Keratinocyte (primary cell): Measurements from ENCODE around the gene OTOF. TPM values are rescaled to one million over a fixed set of nuclear protein-coding genes. Genes with fewer than 3 reads are reported as not detected.

ENCODE experiments used
- DNase-seq: peaks from one replicate; pipeline ENCODE4 v3.0.0-alpha.2; 2011; ENCODE audit warnings: low read depth, missing footprints, low spot score
- FAIRE-seq: peaks from 2 replicates; lab custom pipeline; 2011; peaks lifted over from hg19 to GRCh38; lab: Jason Lieb, UNC
- H2AFZ ChIP-seq: 2 replicates; pipeline ENCODE4 v1.6.0; 2012; ENCODE audit warnings: low read length, control low read depth, inconsistent platforms; ENCODE audit not compliant: control insufficient read depth
- H3K27ac ChIP-seq: 2 replicates; pipeline ENCODE4 v1.5.1; 2011; ENCODE audit warnings: low read length; ENCODE audit not compliant: control insufficient read depth, insufficient read depth
- H3K27me3 ChIP-seq: 3 replicates; pipeline ENCODE4 v1.6.0; 2011; ENCODE audit warnings: low read length; ENCODE audit not compliant: control insufficient read depth, insufficient read depth; ENCODE audit errors: extremely low read depth
- H3K36me3 ChIP-seq, 2 experiments: 2 replicates in 1 of 2; 3 replicates in 1 of 2; pipeline ENCODE4 v1.5.1; 2011; ENCODE audit warnings: low read length in 2 of 2, mild to moderate bottlenecking in 1 of 2; ENCODE audit not compliant: control insufficient read depth in 2 of 2, insufficient read depth in 2 of 2; ENCODE audit errors: extremely low read depth in 1 of 2
- H3K4me1 ChIP-seq: 3 replicates; pipeline ENCODE4 v1.5.1; 2011; ENCODE audit warnings: low read length; ENCODE audit not compliant: control insufficient read depth, insufficient read depth; ENCODE audit errors: extremely low read depth
- H3K4me2 ChIP-seq: 3 replicates; pipeline ENCODE4 v1.6.0; 2011; ENCODE audit warnings: low read depth, low read length; ENCODE audit not compliant: control insufficient read depth, insufficient read depth; ENCODE audit errors: extremely low read depth
- H3K4me3 ChIP-seq, 3 experiments: fragments of 200-600 bp in 1 of 3; sonication (generic) in 1 of 3; 2 replicates in 2 of 3; 3 replicates in 1 of 3; pipeline ENCODE4 v1.5.1; 2011 to 2016; ENCODE audit warnings: low read length in 3 of 3, mild to moderate bottlenecking in 3 of 3, control low read depth in 2 of 3, inconsistent platforms in 1 of 3, low read depth in 1 of 3, mixed read lengths in 1 of 3, mixed run types in 1 of 3, moderate library complexity in 1 of 3; ENCODE audit not compliant: control insufficient read depth in 2 of 3, insufficient read depth in 2 of 3; ENCODE audit errors: extremely low read depth in 1 of 3
- H3K79me2 ChIP-seq: 2 replicates; pipeline ENCODE4 v1.6.0; 2012; ENCODE audit warnings: low read length; ENCODE audit not compliant: control insufficient read depth, insufficient read depth
- H3K9ac ChIP-seq: 3 replicates; pipeline ENCODE4 v1.6.0; 2011; ENCODE audit warnings: low read length; ENCODE audit not compliant: control insufficient read depth, insufficient read depth; ENCODE audit errors: extremely low read depth
- H3K9me1 ChIP-seq: 3 replicates; pipeline ENCODE4 v1.6.0; 2011; ENCODE audit warnings: low read length; ENCODE audit not compliant: control insufficient read depth, insufficient read depth; ENCODE audit errors: extremely low read depth
- H3K9me3 ChIP-seq: 2 replicates; pipeline ENCODE4 v1.5.1; 2012; ENCODE audit warnings: low read depth, low read length; ENCODE audit not compliant: control insufficient read depth
- H4K20me1 ChIP-seq: 3 replicates; pipeline ENCODE4 v1.6.0; 2011; ENCODE audit warnings: low read length; ENCODE audit not compliant: control insufficient read depth, insufficient read depth; ENCODE audit errors: extremely low read depth
- EZH2 ChIP-seq: IDR thresholded peaks from one replicate; pipeline ENCODE4 v1.6.1; 2012; ENCODE audit warnings: inconsistent platforms, mild to moderate bottlenecking, low read length, moderate library complexity
- dilution Hi-C: fragments of 300-500 bp; cut with MboI; formaldehyde crosslinking; loops from one replicate; pipeline ENCODE4 v1.7.0; 2020; ENCODE audit warnings: low sequenced_read_pairs; ENCODE audit not compliant: extremely low pct_ligation_motif_present
- polyA plus RNA-seq, 5 experiments: library from polyadenylated mRNA; depleted of rRNA in 3 of 5; stranded (reverse) in 3 of 5; stranded (forward) in 1 of 5; unstranded in 1 of 5; fragments of >200 nt; gene quantifications; 1 replicate in 1 of 5; 2 replicates in 3 of 5; 3 replicates in 1 of 5; pipeline versions ENCODE4 v1.2.1 to v1.2.3, GENCODE V29; 2011 to 2012; ENCODE audit warnings: missing spikeins in 2 of 5, low read depth in 1 of 5, low replicate concordance in 1 of 5
- TF ChIP-seq, protein P1 (sequence below), 3 experiments: IDR thresholded peaks in 1 of 3; conservative IDR thresholded peaks in 1 of 3; optimal IDR thresholded peaks in 1 of 3; 2 replicates in 2 of 3; 3 replicates in 1 of 3; pipeline versions ENCODE3 to v1.5.1; 2011; ENCODE audit warnings: low read length in 3 of 3, mild to moderate bottlenecking in 3 of 3, moderate library complexity in 2 of 3, control low read depth in 1 of 3, inconsistent platforms in 1 of 3; ENCODE audit not compliant: insufficient read depth in 2 of 3; ENCODE audit errors: extremely low read depth in 1 of 3

OTOF gene
- polyA plus RNA-seq, 1 donor (not counting 4 experiments of a cell fraction or from before 2014, with no cell fraction given) = not detected

DNA sequence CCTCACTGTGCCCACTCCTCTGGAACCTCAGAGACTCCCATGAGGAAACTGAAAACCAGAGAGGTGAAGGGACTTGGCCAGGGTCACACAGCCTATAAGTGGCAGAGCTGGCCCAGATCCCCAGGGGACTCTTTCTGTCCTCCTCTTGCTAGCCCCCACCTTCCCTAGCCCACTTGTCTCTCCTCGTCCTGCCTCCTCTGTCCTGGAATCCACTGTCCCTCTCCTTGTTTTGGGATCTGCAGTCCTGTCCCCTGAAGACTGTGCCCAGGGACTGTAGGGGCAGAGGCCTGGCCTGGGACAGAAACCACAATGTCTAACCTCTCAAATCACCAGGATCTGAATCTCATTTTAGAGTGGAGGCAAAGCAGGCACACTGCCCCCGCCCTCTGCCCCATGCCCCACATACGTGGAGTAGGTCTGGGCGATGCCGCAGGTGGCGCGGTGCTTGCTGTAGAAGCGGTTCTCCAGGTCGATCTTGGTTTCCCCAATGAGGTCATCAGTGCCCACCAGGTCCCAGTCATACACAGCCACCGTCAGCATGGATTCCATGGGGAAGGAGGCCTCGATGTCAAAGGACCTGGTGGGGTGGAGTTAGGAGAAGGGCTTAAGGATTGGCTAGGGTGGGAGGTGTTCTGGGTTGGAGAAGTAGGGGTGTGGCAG is 12.5 kb downstream of the OTOF start:
- FAIRE-seq (no peak), DNase-seq (no peak)
- Histone ChIP-seq H2AFZ (no peak overlapping the region), H3K9me3 (no peaks in the 10 kb centered on the region), H3K79me2 (no peaks in the 10 kb centered on the region), H3K4me1 (no peaks in the 10 kb centered on the region), H3K27me3 (no peaks in the 10 kb centered on the region), H3K4me3 (no peak overlapping the region), H3K9ac (no peak overlapping the region), H3K9me1 (no peaks in the 10 kb centered on the region), H3K4me2 (no peak overlapping the region), H3K27ac (no peak overlapping the region), H4K20me1 (no peaks in the 10 kb centered on the region), H3K36me3 (no peaks in the 10 kb centered on the region)
- no peak for TF ChIP-seq EZH2
- TF ChIP-seq, protein P1, sequence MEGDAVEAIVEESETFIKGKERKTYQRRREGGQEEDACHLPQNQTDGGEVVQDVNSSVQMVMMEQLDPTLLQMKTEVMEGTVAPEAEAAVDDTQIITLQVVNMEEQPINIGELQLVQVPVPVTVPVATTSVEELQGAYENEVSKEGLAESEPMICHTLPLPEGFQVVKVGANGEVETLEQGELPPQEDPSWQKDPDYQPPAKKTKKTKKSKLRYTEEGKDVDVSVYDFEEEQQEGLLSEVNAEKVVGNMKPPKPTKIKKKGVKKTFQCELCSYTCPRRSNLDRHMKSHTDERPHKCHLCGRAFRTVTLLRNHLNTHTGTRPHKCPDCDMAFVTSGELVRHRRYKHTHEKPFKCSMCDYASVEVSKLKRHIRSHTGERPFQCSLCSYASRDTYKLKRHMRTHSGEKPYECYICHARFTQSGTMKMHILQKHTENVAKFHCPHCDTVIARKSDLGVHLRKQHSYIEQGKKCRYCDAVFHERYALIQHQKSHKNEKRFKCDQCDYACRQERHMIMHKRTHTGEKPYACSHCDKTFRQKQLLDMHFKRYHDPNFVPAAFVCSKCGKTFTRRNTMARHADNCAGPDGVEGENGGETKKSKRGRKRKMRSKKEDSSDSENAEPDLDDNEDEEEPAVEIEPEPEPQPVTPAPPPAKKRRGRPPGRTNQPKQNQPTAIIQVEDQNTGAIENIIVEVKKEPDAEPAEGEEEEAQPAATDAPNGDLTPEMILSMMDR (optimal IDR thresholded peaks at IDR 0.05 in 1 of 3, IDR thresholded peaks at IDR 0.05 in 1 of 3, conservative IDR thresholded peaks at IDR 0.05 in 1 of 3; ENCODE audit: extremely low read depth in 1 of 3, insufficient read depth in 2 of 3, low read length in 3 of 3) = no peak
- dilution Hi-C loops = no loop called here

DNA sequence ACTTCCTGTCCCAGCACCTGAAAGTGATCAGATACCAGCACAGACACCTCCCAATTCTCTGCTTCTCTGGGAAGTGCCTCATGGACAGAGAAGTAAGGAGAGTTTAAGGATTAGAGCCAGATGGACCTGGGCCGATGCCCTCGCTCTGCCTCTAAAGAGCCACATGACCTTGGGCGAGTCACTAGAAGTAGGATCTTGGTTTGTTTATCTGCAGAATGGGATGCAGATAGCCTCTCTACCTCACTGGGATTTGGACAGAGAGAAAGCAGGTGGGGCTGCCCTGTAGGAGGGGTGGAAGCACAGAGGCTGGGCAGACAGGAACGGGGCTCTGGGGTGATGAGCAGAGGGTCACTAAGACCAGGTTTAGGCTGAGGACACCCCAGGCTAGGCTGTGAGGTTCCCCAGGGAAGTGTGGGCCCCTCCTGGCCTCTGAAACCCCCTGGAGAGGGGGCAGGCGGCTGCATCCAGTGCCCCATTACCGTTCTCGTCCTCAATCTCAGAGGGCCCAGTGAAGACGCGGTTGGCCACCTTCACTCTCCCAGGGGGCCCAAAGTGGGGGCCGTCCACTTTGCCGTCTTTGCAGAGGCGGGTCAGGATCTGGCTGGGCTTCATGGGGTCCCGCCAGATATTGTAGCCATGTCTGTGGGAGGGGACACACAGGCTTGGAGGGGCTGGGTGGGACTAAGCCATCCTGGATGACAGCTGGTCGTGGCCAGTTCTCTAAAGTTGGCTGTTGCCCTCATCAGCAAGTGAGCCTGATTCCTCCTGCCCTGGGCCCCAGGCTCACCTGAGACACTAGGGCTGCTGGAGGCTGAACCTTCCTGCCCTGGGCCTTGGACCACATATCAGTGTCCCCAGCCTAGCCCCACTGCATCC is 13.3 kb downstream of the OTOF start:
- no peak overlapping the region for H3K27ac ChIP-seq
- no peaks in the 10 kb centered on the region for H3K9me1 ChIP-seq
- no peak overlapping the region for H3K4me2 ChIP-seq
- H3K4me3 ChIP-seq = no peak overlapping the region
- no peaks in the 10 kb centered on the region for H3K27me3 ChIP-seq
- no peaks in the 10 kb centered on the region for H4K20me1 ChIP-seq
- FAIRE-seq (no peak), DNase-seq (no peak)
- no peak overlapping the region for H3K9ac ChIP-seq
- dilution Hi-C loops = no loop called here
- H3K4me1 ChIP-seq = no peaks in the 10 kb centered on the region
- no peaks in the 10 kb centered on the region for H3K36me3 ChIP-seq
- no peaks in the 10 kb centered on the region for H3K79me2 ChIP-seq
- H3K9me3 ChIP-seq = no peaks in the 10 kb centered on the region
- no peak for TF ChIP-seq EZH2
- TF ChIP-seq, protein P1 (optimal IDR thresholded peaks at IDR 0.05 in 1 of 3, IDR thresholded peaks at IDR 0.05 in 1 of 3, conservative IDR thresholded peaks at IDR 0.05 in 1 of 3; ENCODE audit: extremely low read depth in 1 of 3, insufficient read depth in 2 of 3, low read length in 3 of 3) = no peak
- no peak overlapping the region for H2AFZ ChIP-seq
